Measurements from ENCODE around the gene POMGNT1. TPM values are rescaled to one million over a fixed set of nuclear protein-coding genes. Genes with fewer than 3 reads are reported as not detected.
A peak's percentile ranks its signal among the peaks of the same experiment; 100 is the strongest.

POMGNT1 gene
- total RNA-seq, 1 experiment from 2014 or later: 90.4 TPM

- DNase-seq (ENCODE audit: low read depth): peak; percentile 100
Observed at GRCh38 chr1:46183079-46183847, 15.0 kb downstream of the POMGNT1 start.

GRCh38 chr1:46181343-46182260 lies 16.6 kb downstream of the POMGNT1 start:
- peak; percentile 89 for DNase-seq (ENCODE audit: low read depth)

GRCh38 chr1:46180082-46180616 lies 18.1 kb downstream of the POMGNT1 start:
- DNase-seq (ENCODE audit: low read depth): peak; percentile 20

- DNase-seq (ENCODE audit: low read depth): peak; percentile 90
Observed at GRCh38 chr1:46179138-46180081, 18.8 kb downstream of the POMGNT1 start.

GRCh38 chr1:46176211-46176865 lies 21.9 kb downstream of the POMGNT1 start, which contains the start of gene P3R3URF:
TSS of gene P3R3URF (minus strand) at chr1:46176488. CDS start at chr1:46176471, 17 bp downstream.
- no peak for DNase-seq (ENCODE audit: low read depth)

- no peak for DNase-seq (ENCODE audit: low read depth)
Observed at GRCh38 chr1:46175243-46175642, 23.0 kb downstream of the POMGNT1 start.

GRCh38 chr1:46174448-46175231 lies 23.6 kb downstream of the POMGNT1 start, which contains the start of gene TSPAN1:
TSS of gene TSPAN1 (plus strand) at chr1:46175087. CDS start at chr1:46181108, 6,021 bp downstream.
- DNase-seq (ENCODE audit: low read depth): peak; percentile 69

GRCh38 chr1:46173361-46173856 lies 24.8 kb downstream of the POMGNT1 start:
- DNase-seq (ENCODE audit: low read depth): peak; percentile 50

- DNase-seq (ENCODE audit: low read depth): no peak
Observed at GRCh38 chr1:46172321-46172720, 25.9 kb downstream of the POMGNT1 start.

GRCh38 chr1:46171871-46172270 lies 26.4 kb downstream of the POMGNT1 start:
- peak; percentile 40 for DNase-seq (ENCODE audit: low read depth)

GRCh38 chr1:46171351-46171750 lies 26.9 kb downstream of the POMGNT1 start:
- peak; percentile 75 for DNase-seq (ENCODE audit: low read depth)

GRCh38 chr1:46169811-46170454 lies 28.3 kb downstream of the POMGNT1 start:
- DNase-seq (ENCODE audit: low read depth): no peak

GRCh38 chr1:46168477-46168876 lies 29.8 kb downstream of the POMGNT1 start:
- no peak for DNase-seq (ENCODE audit: low read depth)

GRCh38 chr1:46166521-46167462 lies 31.4 kb downstream of the POMGNT1 start:
- DNase-seq (ENCODE audit: low read depth): no peak

- no peak for DNase-seq (ENCODE audit: low read depth)
Observed at GRCh38 chr1:46160212-46160611, 38.0 kb downstream of the POMGNT1 start.

- DNase-seq (ENCODE audit: low read depth): no peak
Observed at GRCh38 chr1:46159516-46159915, 38.7 kb downstream of the POMGNT1 start.
